MCF 10A (cell line): ENCODE results near the gene CATSPERB. TPM values are rescaled to one million over a fixed set of nuclear protein-coding genes. Genes with fewer than 3 reads are reported as not detected.
A peak's percentile ranks its signal among the peaks of the same experiment; 100 is the strongest.
"Not testable (repeated sequence)": the region's sequence is repeated elsewhere in the genome, so short reads cannot be mapped to it uniquely, and the experiment has no call there.

Experiments
- BruUV-seq: library from RNA; stranded (reverse); fragments of 400-500 nt; replicated peaks from 2 replicates; lab custom pipeline; 2021; lab: Mats Ljungman, UMichigan
- CTCF ChIA-PET: fragments of 300-600 bp; sonication (Branson Sonifier 250); formaldehyde crosslinking; extraction: SDS; loops from one replicate; lab custom pipeline; 2021; ENCODE audit warnings: antibody characterized with exemption, inconsistent platforms; lab: Yijun Ruan, JAX
- POLR2A ChIA-PET: fragments of 300-600, 350-650 bp; sonication (Branson Sonifier 250); formaldehyde crosslinking; extraction: SDS; loops from one replicate; lab custom pipeline; 2020; ENCODE audit warnings: antibody characterized with exemption, inconsistent platforms; lab: Yijun Ruan, JAX
- DNase-seq: peaks from one replicate; pipeline ENCODE4 v3.0.0-alpha.2; 2018; ENCODE audit not compliant: unreplicated experiment
- H3K27ac Mint-ChIP-seq: one replicate; pipeline ENCODE4 v1.8.0; 2022; ENCODE audit warnings: mild to moderate bottlenecking, low read depth, mixed read lengths; ENCODE audit not compliant: unreplicated experiment
- H3K27me3 Mint-ChIP-seq: one replicate; pipeline ENCODE4 v1.8.0; 2022; ENCODE audit warnings: mixed read lengths; ENCODE audit not compliant: insufficient read depth, unreplicated experiment
- H3K36me3 Mint-ChIP-seq: one replicate; pipeline ENCODE4 v1.8.0; 2022; ENCODE audit warnings: mild to moderate bottlenecking, moderate library complexity, mixed read lengths; ENCODE audit not compliant: insufficient read depth, unreplicated experiment
- H3K4me1 Mint-ChIP-seq: one replicate; pipeline ENCODE4 v1.8.0; 2022; ENCODE audit warnings: mixed read lengths; ENCODE audit not compliant: insufficient read depth, unreplicated experiment
- H3K4me3 Mint-ChIP-seq: one replicate; pipeline ENCODE4 v1.8.0; 2022; ENCODE audit warnings: mild to moderate bottlenecking, moderate library complexity, mixed read lengths; ENCODE audit not compliant: unreplicated experiment
- H3K9me3 Mint-ChIP-seq: one replicate; pipeline ENCODE4 v1.8.0; 2022; ENCODE audit warnings: mixed read lengths; ENCODE audit not compliant: unreplicated experiment
- intact Hi-C: fragments of 100-400 bp; cut with micrococcal nuclease; formaldehyde crosslinking; loops from 2 replicates; pipeline ENCODE4 v1.14.1; 2022
- total RNA-seq: library from RNA; stranded (reverse); gene quantifications from 2 replicates; pipeline ENCODE4 v1.2.3, GENCODE V29; 2022
- TF ChIP-seq, protein P1 (sequence below): fragments of 200-600 bp; IDR thresholded peaks from one replicate; pipeline ENCODE4 v1.8.0; 2022; ENCODE audit warnings: antibody characterized with exemption, mild to moderate bottlenecking; ENCODE audit not compliant: unreplicated experiment

The CATSPERB gene
- total RNA-seq, 1 experiment from 2014 or later, result 1.1 TPM

DNA sequence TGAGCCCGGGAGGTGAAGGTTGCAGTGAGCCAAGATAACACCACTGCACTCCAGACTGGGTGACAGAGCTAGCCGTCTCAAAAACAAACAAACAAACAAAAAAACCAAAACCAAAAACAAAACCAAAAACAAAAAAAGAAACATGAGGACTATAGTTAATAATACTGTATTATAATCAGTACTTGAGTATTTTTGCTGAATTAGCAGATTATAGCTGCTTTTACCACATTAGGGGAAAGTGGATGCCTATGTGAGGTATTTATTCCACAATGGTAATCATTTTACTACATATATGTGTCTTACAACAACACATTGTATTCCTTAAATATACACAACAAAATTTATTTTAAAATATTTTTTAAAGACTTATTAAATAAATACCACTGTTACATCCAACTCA is 120.4 kb downstream of the CATSPERB start:
- ChIA-PET CTCF (interaction anchor here (0.5 kb wide), 1 partner anchor 284 kb away, joined by 4 read pairs; no protein-coding TSS in a partner anchor), POLR2A (no interaction called here)
- Mint-ChIP-seq H3K36me3 (no peaks in the 10 kb centered on the region), H3K9me3 (no peaks in the 10 kb centered on the region), H3K4me1 (peaks cover 8% of the 10 kb centered on the region), H3K27ac (no peak overlapping the region), H3K27me3 (no peaks in the 10 kb centered on the region), H3K4me3 (no peak overlapping the region)
- no peak for DNase-seq
- intact Hi-C loops, result no loop called here
- TF ChIP-seq, protein P1, sequence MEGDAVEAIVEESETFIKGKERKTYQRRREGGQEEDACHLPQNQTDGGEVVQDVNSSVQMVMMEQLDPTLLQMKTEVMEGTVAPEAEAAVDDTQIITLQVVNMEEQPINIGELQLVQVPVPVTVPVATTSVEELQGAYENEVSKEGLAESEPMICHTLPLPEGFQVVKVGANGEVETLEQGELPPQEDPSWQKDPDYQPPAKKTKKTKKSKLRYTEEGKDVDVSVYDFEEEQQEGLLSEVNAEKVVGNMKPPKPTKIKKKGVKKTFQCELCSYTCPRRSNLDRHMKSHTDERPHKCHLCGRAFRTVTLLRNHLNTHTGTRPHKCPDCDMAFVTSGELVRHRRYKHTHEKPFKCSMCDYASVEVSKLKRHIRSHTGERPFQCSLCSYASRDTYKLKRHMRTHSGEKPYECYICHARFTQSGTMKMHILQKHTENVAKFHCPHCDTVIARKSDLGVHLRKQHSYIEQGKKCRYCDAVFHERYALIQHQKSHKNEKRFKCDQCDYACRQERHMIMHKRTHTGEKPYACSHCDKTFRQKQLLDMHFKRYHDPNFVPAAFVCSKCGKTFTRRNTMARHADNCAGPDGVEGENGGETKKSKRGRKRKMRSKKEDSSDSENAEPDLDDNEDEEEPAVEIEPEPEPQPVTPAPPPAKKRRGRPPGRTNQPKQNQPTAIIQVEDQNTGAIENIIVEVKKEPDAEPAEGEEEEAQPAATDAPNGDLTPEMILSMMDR, result no peak
- no TSS peak for BruUV-seq

DNA sequence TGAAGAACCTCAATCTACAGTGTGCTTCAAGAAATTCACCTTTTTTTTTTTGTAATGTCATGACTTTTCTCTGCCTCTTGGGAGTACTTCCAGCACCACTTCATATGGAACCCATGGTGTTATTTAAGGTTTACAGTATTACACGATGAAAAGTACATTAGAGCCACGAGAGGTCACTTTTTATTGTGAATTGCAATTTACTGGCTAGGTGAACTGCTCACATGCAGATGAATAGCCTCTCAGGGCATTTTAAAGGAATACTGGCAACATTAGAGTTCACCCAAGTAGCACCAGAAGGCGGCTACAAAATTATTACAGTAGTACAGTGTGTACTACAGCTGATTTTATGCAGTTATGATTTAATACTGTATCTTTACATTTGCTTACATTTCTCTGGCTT is 122.7 kb downstream of the CATSPERB start:
- Mint-ChIP-seq H3K27me3 (no peaks in the 10 kb centered on the region), H3K36me3 (no peaks in the 10 kb centered on the region), H3K9me3 (no peaks in the 10 kb centered on the region), H3K27ac (no peak overlapping the region), H3K4me1 (peaks cover 18% of the 10 kb centered on the region), H3K4me3 (no peak overlapping the region)
- ChIA-PET CTCF (interaction anchor here (0.7 kb wide), 2 partner anchors 24 to 128 kb away, joined by 3 read pairs; no protein-coding TSS in a partner anchor), POLR2A (no interaction called here)
- BruUV-seq, result no TSS peak
- TF ChIP-seq, protein P1, result no peak
- no peak for DNase-seq
- intact Hi-C loops, result no loop called here

DNA sequence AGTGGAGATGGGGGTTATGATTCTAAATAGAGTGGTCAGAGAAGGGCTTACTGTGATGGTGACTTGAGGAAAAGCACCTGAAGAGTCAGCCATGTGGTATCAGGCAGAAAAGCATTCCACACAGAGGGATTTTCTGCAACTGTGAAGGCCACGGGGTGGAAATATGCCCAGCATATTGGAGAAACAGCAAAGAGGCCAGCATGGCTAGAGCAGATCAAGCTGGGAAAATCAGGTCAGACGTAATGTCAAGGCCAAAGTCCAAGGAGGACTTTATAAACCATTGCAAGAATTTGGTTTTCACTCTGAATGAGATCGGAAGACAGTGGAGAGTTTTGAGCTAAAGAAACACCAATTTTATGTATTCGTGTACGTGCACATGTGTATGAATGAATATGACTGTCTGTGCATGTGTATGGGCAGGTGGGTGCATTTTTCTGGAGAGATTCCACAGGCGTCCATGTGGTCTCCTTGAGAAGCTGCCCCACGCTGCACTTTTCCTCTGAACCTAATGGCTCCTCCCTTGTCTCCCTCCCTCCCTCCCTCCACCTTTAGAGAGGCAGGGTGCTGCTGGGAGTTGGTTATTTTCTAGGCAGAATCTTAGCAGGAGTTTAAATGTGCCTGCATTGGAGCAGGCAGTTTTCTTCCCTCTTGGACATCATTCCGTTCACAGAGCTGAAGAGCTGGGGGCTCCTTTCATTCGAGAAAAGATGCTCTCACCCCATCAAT is 124.4 kb downstream of the CATSPERB start:
- Mint-ChIP-seq H3K4me3 (no peak overlapping the region), H3K9me3 (no peaks in the 10 kb centered on the region), H3K36me3 (no peaks in the 10 kb centered on the region), H3K27ac (no peak overlapping the region), H3K4me1 (peaks cover 18% of the 10 kb centered on the region), H3K27me3 (no peaks in the 10 kb centered on the region)
- POLR2A ChIA-PET, result interaction anchor here (0.6 kb wide), 1 partner anchor 479 kb away, joined by 3 read pairs; no protein-coding TSS in a partner anchor
- TF ChIP-seq, protein P1, result no peak
- intact Hi-C loops, result no loop called here
- BruUV-seq, result no TSS peak
- CTCF ChIA-PET, result interaction anchor here (0.6 to 1.6 kb wide), 4 partner anchors 74 to 512 kb away, joined by 3 to 4 read pairs (median 4); no protein-coding TSS in a partner anchor
- no peak for DNase-seq

GRCh38 chr14:91606851-91607250 is 125.0 kb downstream of the CATSPERB start:
- ChIA-PET CTCF (no interaction called here), POLR2A (interaction anchor here (0.6 kb wide), 1 partner anchor 479 kb away, joined by 3 read pairs; no protein-coding TSS in a partner anchor)
- intact Hi-C loops, result no loop called here
- Mint-ChIP-seq H3K9me3 (no peaks in the 10 kb centered on the region), H3K36me3 (no peaks in the 10 kb centered on the region), H3K27ac (no peak overlapping the region), H3K4me3 (no peak overlapping the region), H3K27me3 (no peaks in the 10 kb centered on the region), H3K4me1 (peaks cover 18% of the 10 kb centered on the region)
- BruUV-seq, result no TSS peak
- TF ChIP-seq, protein P1, result no peak
- DNase-seq, result peak; percentile 56

GRCh38 chr14:91604611-91605010 is 127.3 kb downstream of the CATSPERB start:
- intact Hi-C loops, H3K27me3 Mint-ChIP-seq, H3K36me3 Mint-ChIP-seq, CTCF ChIA-PET, H3K4me3 Mint-ChIP-seq, BruUV-seq, H3K27ac Mint-ChIP-seq, DNase-seq, H3K9me3 Mint-ChIP-seq, POLR2A ChIA-PET: not testable (repeated sequence)
- peaks cover 18% of the 10 kb centered on the region for H3K4me1 Mint-ChIP-seq
